AG04449 (cell line): ENCODE measurements around the gene INTS6.
"Not testable (repeated sequence)": the region's sequence is repeated elsewhere in the genome, so short reads cannot be mapped to it uniquely, and the experiment has no call there.

Source experiments
- CTCF ChIA-PET: fragments of 350-600 bp; formaldehyde crosslinking; extraction: SDS; loops from one replicate; lab custom pipeline; 2021; ENCODE audit warnings: antibody characterized with exemption; lab: Yijun Ruan, JAX
- POLR2A ChIA-PET: fragments of 400-600, 350-600 bp; formaldehyde crosslinking; extraction: SDS; loops from one replicate; lab custom pipeline; 2020; ENCODE audit warnings: antibody characterized with exemption, inconsistent platforms; lab: Yijun Ruan, JAX
- DNase-seq: peaks from one replicate; pipeline ENCODE4 v3.0.0-alpha.2; 2010; ENCODE audit warnings: low read depth, low spot score
- H3K4me3 ChIP-seq: 2 replicates; pipeline ENCODE4 v1.5.1; 2011; ENCODE audit warnings: low read depth, mild to moderate bottlenecking, control low read depth, low read length
- CTCF ChIP-seq: IDR thresholded peaks from one replicate; pipeline ENCODE4 v1.5.1; 2011; ENCODE audit warnings: mild to moderate bottlenecking, moderate library complexity, low read length, control low read depth, inconsistent platforms; ENCODE audit not compliant: insufficient read depth; ENCODE audit errors: missing control alignments

Gene INTS6

GRCh38 chr13:51423766-51424165 is 29.1 kb downstream of the INTS6 start:
- POLR2A ChIA-PET = no interaction called here
- H3K4me3 ChIP-seq = no peak overlapping the region

GRCh38 chr13:51422484-51422883 is 30.4 kb downstream of the INTS6 start:
- DNase-seq = no peak
- TF ChIP-seq CTCF = no peak
- ChIA-PET POLR2A (no interaction called here), CTCF (interaction anchor here (1.2 to 1.8 kb wide), 2 partner anchors 11 to 309 kb away, joined by 4 to 6 read pairs; no protein-coding TSS in a partner anchor)
- no peak overlapping the region for H3K4me3 ChIP-seq

More at GRCh38 chr13:51423766-51424165, 29.1 kb downstream of the INTS6 start:
- DNase-seq = no peak
- CTCF ChIA-PET = interaction anchor here (2.2 kb wide), 1 partner anchor 11 kb away, joined by 9 read pairs; no protein-coding TSS in a partner anchor
- TF ChIP-seq CTCF = no peak

GRCh38 chr13:51420681-51421490 is 31.9 kb downstream of the INTS6 start:
- no peak for TF ChIP-seq CTCF
- POLR2A ChIA-PET = no interaction called here
- CTCF ChIA-PET = interaction anchor here (1.7 to 1.9 kb wide), 3 partner anchors 19 to 311 kb away, joined by 4 to 6 read pairs (median 5); no protein-coding TSS in a partner anchor
- no peak overlapping the region for H3K4me3 ChIP-seq
- DNase-seq = no peak

- POLR2A ChIA-PET = no interaction called here
Observed at GRCh38 chr13:51419001-51419636, 33.7 kb downstream of the INTS6 start.

GRCh38 chr13:51417716-51418115 is 35.1 kb downstream of the INTS6 start:
- no peak for TF ChIP-seq CTCF
- no peak overlapping the region for H3K4me3 ChIP-seq
- ChIA-PET CTCF (no interaction called here), POLR2A (interaction anchor here (1.6 kb wide), 1 partner anchor 35 kb away, joined by 6 read pairs; the partner anchor contains the start of gene INTS6)
- DNase-seq = no peak

More at GRCh38 chr13:51419001-51419636, 33.7 kb downstream of the INTS6 start:
- CTCF ChIA-PET = interaction anchor here (0.6 to 1.1 kb wide), 2 partner anchors 9 to 186 kb away, joined by 3 read pairs; no protein-coding TSS in a partner anchor
- no peak for DNase-seq
- H3K4me3 ChIP-seq = no peak overlapping the region
- no peak for TF ChIP-seq CTCF

- CTCF ChIA-PET = no interaction called here
- TF ChIP-seq CTCF = no peak
Observed at GRCh38 chr13:51416107-51416506, 36.7 kb downstream of the INTS6 start.

GRCh38 chr13:51415339-51415738 is 37.5 kb downstream of the INTS6 start:
- CTCF ChIA-PET = interaction anchor here (1.8 kb wide), 1 partner anchor 13 kb away, joined by 4 read pairs; no protein-coding TSS in a partner anchor
- H3K4me3 ChIP-seq, POLR2A ChIA-PET, DNase-seq: not testable (repeated sequence)

More at GRCh38 chr13:51416107-51416506, 36.7 kb downstream of the INTS6 start:
- POLR2A ChIA-PET = no interaction called here
- DNase-seq = no peak
- no peak overlapping the region for H3K4me3 ChIP-seq
